ENCODE data around the gene ROBO3. TPM values are rescaled to one million over a fixed set of nuclear protein-coding genes. Genes with fewer than 3 reads are reported as not detected.

The ROBO3 gene
- polyA plus RNA-seq, 3 donors, result 13.5 to 17.4 (median 16.1) TPM

DNA sequence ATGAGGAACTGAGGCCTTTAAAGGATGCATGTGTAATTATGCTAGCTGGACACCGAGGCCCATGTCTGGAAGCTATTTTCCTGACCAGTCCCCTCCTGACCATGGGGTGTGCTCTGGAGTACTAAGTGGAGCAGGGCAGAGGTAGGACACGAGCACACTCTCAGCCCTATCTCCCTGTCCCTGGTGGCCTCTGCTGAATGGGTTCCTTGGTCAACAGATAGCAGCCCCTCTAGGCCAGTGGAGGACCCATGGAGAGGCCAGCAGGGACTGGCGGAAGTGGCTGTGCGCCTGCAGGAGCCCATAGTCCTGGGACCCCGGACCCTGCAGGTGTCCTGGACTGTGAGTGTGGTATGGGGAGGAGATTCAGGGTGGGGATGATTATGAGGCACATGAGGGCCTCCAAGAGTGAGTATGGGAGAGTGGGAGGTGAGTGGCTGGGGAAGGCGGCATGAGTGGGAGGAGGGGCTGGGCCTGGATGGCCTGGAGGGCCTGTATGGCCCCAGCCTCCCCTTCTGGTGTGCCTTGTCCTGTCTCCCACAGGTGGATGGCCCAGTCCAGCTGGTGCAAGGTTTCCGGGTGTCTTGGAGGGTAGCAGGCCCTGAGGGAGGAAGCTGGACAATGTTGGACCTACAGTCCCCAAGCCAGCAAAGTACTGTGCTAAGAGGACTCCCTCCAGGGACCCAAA, 9.5 kb downstream of the ROBO3 start:
- no peak for DNase-seq (ENCODE audit: low read depth in 3 of 3, low spot score in 2 of 3)

DNA sequence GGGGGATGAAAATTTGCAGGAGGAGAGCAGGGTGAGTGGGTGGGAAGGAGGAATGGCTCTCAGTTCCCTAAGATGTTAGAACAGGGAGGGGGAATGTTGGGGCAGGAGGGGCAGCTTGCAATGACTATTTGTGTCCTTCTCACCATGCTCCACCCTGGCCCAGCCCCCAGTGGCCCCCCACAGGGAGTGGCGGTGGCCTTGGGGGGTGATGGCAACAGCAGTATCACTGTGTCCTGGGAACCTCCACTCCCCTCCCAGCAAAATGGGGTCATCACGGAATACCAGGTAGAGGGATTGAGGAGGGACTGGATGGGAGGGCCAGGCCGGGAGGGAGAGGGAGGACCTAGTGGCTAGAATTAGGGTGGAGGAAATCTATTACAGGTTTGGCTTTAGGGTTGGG, 10.2 kb downstream of the ROBO3 start:
- no peak for DNase-seq (ENCODE audit: low read depth in 3 of 3, low spot score in 2 of 3)

DNA sequence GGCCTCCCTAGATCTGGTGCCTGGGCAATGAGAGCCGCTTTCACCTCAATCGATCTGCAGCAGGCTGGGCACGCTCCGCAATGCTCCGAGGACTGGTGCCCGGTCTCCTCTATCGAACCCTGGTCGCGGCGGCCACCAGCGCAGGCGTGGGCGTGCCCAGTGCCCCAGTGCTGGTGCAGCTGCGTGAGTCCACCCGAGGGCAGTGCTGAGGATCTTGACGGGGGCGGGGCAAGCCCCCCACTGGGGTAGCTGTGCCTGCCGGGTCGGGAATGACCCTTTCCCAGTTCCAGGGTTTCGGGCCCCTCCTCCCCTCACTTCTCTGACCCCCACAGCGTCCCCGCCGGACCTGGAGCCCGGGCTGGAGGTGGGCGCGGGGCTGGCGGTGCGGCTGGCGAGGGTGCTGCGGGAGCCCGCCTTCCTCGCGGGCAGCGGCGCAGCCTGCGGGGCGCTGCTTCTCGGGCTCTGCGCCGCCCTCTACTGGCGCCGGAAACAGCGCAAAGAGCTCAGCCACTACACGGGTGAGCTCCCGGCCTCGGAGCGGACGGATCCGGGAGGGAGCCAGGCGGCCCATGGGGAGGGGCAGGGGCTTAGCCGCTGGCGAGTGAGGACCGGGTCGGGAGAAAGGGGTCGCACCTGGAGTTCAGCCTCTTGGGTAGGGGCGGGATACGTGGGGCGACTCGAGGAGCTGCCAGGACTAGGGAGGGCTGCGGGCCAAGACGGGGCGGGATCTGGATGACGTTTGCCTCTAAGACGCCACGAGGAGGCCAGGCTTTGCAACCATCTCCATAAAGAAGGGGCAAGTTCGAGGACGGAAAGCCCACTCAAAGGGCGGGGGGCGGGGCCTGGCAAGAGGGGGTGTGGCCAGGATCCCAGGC, 10.9 kb downstream of the ROBO3 start:
- DNase-seq (ENCODE audit: low read depth in 3 of 3, low spot score in 2 of 3), result peak; percentile 83 to 88 (median 85)

DNA sequence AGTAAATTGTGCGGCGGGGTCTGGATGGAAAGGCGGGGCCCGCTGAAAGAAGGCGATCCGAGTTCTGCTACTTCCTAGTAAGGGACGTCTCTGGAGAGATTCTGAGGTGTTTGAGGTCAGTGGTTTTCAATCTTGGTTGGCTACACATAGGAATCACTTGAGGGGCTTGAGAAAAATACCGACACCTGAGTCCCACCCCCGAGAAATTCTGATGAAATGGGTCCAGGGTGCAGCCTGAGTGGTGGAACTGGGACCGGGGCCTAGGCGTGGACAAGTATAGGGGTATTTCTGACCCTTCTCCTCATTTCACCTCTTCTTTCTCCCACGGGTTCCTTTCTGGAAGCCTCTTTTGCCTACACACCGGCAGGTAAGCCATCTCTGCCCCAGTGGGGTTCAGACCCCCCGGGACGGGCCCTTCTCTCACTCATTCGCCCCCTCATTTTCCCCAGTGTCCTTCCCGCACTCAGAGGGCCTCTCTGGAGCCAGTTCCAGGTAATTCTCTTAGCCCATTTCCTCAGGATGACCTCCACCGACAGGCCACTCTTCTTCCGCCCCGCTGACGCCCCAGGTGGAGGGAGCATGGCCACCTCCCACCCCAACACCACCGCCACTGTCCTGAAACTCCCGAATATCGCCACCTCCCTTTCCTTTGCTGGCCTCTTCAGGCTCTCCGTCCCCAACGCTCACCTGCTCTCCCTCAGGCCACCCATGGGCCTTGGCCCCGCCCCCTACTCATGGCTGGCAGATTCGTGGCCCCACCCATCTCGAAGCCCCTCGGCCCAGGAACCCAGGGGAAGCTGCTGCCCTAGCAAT, 11.8 kb downstream of the ROBO3 start:
- no peak for DNase-seq (ENCODE audit: low read depth in 3 of 3, low spot score in 2 of 3)

DNA sequence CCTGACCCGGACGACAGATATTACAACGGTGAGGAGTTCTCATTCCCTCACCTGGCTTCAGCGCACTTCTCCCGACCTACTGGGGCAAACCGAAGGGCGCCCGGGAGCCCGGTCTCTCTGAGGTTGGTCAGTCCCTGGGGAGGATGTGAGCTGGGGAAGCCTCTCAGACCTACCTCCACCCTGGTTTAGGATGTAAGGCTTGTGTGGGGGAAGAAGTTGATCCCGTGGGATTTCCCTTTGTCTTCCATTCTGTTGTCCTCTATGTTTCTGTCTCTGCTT, 12.3 kb downstream of the ROBO3 start:
- no peak for DNase-seq (ENCODE audit: low read depth in 3 of 3, low spot score in 2 of 3)

DNA sequence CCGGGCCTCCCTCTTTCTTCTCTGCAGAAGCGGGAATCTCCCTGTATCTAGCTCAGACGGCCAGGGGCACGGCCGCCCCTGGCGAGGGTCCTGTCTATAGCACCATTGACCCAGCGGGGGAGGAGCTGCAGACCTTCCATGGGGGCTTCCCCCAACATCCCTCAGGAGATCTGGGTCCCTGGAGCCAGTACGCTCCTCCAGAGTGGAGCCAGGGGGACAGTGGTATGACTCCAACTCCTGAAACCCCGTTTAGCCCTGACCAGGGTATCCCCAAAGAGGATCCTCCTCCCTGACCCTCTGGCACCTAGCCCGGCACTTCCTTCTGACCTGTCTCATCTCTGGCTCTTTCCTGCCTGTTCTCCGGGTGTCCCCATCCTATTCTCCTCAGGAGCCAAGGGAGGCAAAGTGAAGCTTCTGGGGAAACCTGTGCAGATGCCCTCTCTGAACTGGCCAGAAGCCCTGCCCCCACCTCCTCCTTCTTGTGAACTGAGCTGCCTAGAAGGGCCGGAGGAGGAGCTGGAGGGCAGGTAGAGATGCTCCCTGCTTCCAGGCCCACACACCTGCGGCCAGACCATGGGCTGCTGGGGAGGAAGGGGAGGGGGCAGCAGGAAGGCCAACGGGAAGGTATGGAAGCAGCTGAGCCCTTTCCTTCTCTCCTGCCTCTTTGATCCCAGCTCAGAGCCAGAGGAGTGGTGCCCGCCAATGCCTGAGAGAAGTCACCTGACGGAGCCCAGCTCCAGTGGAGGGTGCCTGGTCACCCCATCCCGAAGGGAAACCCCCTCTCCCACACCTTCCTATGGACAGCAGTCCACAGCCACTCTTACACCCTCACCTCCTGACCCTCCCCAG, 12.9 kb downstream of the ROBO3 start:
- no peak for DNase-seq (ENCODE audit: low read depth in 3 of 3, low spot score in 2 of 3)

DNA sequence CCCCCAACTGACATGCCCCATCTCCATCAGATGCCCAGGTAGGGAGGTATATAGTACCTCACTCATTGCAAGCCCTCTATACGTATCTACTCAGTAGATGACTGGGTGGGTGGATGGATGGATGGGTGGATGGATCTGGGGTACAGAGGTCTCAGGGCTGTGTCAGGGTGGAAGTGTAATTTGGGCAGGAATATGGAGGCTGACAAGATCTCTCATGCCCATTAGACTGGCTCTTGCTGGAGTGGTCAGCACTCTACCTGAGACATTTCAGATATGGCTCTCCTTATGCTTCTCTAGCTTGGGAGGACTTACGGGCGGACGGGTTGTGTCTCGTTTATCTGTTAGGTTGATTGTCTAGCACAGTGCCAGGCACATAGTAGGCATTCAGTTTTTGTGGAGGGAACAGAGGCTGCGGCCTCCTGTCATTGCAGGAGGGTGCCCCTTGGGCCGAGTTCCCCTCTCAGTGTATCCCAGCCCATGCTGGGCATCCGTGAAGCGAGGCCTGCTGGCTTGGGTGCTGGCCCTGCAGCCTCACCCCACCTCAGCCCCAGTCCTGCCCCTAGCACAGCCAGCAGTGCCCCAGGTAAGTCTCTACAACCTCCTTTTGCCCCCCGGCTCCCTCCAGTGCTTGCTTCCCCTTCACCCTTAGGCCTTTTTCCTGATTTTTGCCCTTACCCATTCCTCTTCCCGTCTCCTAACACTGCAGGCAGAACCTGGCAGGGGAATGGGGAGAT, 13.7 kb downstream of the ROBO3 start:
- no peak for DNase-seq (ENCODE audit: low read depth in 3 of 3, low spot score in 2 of 3)

DNA sequence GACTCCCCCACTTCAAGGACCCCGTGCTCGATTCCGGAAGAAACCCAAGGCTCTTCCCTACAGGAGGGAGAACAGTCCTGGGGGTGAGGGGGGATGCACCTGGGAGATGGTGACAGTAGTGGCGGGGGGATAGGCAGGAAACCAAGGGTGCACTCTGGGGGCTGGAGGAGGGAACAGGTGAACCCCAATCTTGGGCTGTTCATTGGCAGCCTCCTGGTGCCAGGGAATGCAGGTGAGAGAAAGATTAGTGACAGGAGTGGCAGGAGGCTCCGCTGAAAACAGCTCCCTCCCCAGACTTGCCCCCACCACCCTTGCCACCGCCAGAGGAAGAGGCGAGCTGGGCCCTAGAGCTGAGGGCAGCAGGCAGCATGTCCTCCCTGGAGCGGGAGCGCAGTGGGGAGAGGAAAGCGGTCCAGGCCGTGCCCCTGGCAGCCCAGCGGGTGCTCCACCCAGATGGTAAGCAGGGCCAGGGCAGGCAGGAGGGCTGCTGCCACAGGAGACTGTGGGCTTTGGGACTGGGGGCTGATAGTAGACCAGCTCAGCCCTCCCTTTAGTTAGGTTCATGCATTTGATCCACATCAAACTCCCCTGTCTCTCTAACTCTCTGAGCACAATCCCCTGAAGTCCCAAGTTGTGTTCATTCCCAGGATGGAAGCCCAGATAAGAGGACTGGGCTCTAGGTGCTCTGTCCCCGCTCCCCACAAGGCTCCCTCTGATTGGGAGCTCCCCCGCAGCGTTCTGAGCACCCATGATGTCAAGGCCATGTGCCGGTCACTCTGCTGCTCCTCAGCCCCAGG, 14.5 kb downstream of the ROBO3 start:
- DNase-seq (ENCODE audit: low read depth in 3 of 3, low spot score in 2 of 3), result no peak

DNA sequence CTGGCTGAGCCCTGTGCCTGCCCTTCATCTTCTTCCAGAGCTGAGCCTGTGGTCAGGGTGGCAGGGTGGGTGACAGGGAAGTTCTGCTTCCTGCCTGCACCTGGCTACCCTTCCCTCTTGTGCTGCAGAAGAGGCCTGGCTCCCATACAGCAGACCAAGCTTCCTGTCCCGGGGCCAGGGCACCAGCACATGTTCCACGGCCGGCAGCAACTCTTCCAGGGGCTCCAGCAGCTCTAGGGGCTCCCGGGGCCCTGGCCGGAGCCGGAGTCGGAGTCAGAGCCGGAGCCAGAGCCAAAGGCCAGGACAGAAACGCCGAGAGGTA, 15.0 kb downstream of the ROBO3 start:
- no peak for DNase-seq (ENCODE audit: low read depth in 3 of 3, low spot score in 2 of 3)

DNA sequence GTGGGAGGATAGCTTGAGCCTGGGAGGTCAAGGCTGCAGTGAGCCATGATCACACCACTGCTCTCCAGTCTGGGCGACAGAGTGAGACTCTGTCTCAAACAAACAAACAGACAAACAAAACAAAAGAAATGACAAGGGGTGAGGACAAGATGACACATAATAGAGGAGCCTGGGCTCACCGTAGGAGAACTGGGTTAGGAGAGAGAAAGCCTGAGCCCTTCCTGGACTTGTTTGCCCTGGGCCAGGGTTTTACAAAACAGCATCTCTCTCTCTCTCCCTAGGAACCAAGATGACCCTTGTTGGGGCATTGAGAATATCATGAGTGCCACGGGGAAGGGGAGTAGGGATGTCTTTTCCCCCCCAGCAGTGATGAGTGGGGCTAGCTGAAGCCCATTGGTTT, 15.7 kb downstream of the ROBO3 start:
- DNase-seq (ENCODE audit: low read depth in 3 of 3, low spot score in 2 of 3), result no peak

DNA sequence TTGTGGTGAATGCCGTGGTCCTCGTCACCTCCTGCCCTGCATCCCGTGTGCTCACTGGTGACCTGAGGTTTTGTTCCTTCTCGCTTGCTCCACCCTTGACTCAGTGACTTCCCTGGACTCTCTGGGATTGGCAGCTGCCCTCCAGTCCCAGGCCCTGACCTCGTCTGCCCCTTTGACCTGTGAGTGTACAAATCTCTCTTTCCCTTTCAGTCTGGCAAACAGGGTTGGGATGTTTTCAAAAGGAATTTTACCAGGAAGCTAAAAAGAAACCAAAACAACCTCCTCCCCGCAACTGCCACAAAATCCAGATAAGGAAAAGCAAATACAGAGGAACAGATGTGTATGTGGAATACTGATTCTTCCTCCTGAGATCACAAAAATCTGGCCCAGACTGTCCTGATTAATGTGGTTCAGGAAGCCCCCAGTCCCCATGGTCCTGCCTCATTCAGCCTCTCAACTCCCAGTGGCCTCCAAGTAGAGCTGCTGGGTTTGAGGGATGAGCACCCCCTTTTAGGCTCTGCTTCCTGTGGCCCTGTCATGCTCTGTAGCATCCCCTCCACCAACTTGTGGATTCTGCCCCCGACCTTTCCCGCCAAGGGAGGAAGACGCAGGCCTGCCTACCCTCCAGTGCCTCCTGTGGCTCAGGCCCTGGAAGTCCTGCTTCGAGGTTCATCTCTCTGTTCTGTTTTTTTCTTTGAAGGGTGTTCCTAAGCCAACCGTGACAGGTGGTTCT, 17.3 kb downstream of the ROBO3 start:
- DNase-seq (ENCODE audit: low read depth in 3 of 3, low spot score in 2 of 3), result no peak

DNA sequence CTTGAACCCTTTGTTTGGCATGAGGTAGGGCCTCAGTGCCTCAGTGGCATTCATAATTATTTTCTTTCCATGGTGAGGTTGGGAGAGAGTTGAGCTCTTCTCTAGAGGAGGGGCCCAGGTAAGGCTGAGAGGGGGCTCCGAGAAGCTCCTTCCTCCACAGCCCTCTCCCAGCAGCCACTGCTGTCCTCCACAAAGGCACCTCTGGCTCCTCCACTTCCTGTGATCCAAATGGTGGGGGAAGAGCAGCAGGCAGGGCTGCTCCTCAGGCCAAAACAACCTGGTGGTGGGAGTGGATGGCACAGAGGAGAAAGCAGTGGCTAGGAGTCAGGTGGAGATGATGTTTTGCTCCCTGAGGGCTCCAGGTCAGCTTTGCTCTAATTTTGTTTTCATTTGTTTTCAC, 19.1 kb downstream of the ROBO3 start:
- no peak for DNase-seq (ENCODE audit: low read depth in 3 of 3, low spot score in 2 of 3)

DNA sequence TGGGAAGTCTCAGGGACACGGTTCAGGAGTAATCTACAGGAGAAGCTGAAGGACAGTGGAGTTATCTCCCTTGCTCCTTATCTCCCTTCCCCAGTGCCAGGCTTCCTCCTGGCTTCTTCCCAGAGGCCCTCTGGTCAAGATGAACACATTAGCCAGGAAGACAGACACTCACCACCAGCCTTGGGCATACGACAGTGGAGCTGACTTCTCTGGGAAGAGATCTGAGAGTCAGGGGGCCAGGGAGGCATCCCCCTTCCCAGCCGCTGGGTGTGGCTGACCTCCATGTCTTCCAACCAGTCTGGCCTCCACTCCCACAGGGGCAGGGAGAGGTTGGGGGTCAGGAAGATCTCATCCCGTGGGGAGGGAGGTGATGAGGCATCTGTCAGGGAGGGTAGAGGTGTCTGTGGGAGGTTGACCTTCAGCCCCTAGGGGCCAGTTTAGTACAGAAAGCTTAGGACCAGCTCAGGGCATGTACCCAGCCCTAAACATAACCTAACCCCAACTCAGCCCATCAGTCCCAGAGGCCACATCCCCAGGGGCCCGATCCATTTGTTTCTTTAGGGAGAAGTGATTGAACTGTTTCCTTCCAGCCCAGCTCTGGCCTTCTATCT, 19.7 kb downstream of the ROBO3 start:
- DNase-seq (ENCODE audit: low read depth in 3 of 3, low spot score in 2 of 3), result no peak

DNA sequence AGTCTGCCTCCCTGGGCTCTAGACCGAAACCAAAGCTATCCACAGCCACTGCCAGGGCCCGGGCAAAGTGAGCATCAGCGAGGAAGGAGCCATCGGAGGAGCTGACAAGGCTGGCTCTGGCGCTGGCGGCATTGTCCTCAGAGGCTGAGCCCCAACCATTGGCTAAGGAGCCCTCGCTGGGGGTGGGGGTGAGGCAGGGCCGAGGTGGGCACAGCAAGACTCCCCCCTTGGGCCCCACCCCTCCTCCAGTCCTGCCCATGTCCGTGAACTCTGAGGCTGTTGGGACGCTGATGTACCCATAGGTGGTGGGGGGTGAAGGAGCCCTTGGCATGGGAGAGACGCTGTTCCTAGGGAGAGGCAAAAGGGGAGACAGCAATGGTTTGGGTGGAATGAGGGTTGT, 21.2 kb downstream of the ROBO3 start:
- no peak for DNase-seq (ENCODE audit: low read depth in 3 of 3, low spot score in 2 of 3)

DNA sequence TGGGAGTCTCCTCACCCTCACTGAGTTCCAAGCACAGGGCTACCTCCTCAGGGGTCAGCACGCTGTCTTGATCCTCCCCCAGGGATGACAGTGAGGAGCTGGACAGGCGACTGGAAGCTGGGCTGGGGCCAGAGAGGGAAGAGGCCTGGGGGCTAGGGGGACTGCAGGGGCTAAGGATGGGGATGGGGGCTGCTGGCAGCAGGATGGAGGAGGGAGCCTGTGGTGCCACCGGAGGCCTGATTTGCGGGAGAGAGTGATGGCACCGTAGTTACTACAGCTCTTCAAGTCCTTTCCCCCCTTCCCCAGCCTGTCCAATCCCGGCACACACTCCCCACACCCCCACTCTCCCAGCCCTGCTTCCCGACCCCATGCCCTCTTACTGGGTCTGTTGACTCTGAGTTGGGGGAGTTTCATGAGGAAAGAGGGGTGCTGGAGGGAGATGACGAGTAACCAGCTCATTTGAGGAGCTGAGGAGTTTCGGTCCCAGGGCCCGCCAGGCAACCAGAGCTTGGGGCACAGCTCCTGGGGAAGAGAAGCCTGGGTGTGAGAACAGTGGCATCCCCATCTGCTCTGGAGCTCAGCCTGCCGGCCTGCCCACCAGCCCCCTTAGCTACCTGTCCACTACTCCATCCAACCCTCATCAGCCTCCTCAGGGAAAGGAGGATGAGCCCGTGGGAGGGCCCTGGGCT, 21.9 kb downstream of the ROBO3 start:
- no peak for DNase-seq (ENCODE audit: low read depth in 3 of 3, low spot score in 2 of 3)

DNA sequence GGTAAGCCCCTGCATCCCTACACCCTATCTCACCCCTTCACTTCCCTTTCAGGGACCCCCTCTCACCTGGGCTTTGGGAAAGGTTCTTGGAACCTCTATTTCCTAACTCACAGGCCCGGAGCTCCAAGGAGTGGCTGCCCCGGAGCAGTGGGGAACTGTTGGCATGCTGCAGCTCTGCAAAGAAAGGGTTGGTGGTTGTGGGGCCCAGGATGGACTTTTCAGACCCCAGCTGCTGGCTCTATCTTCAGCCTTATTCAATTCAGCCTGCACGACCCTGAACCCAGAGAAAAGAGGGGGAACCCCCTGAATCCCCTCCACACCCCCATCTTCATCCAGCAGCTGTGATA, 22.4 kb downstream of the ROBO3 start:
- DNase-seq (ENCODE audit: low read depth in 3 of 3, low spot score in 2 of 3), result no peak

DNA sequence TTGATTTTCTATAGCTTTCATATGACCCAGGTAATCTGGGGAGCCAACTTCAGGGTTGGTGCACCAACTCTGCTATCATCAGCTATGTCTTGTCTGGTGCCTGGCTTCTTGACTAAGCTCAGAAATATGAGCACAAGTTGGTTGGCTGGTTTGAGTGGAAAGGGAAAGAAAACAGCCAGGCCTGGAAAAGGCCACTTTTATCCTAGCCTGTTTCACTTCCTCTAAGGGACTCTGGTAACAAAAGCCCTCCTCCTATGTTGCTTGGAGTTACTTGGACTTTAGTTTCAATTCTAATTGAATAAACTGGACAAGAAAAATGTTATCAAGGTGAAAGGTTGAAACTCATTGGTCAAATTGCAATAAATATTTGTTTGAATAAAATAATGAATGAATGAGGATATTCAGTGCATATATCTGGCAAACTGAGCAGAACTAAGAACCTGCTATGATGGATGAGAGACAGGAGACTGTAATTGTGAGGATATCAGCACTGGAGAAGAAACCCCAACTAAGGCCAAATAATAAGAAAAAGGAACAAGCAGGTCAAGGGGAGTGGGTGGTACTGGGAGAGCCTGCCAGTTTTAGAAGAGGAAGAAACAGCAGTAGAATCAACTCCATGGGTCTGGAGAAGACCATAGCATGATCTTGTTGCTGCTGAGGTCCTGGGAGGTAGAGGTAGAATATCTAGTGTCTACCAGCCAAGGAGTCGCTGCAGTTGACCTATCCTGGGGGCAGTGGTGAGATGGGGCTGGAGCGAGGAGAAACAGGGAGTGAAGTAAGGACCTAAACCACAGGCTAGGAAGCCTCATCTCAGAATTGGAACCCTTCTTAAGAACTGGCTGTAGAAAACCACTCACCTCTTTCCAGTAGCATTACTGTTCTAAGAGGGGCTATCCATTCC, 24.2 kb downstream of the ROBO3 start:
- no peak for DNase-seq (ENCODE audit: low read depth in 3 of 3, low spot score in 2 of 3)
